Endometrial microvascular endothelial cells (primary cell): ENCODE data around the gene FRK. TPM values are rescaled to one million over a fixed set of nuclear protein-coding genes. Genes with fewer than 3 reads are reported as not detected.
"Not testable (repeated sequence)": the region's sequence is repeated elsewhere in the genome, so short reads cannot be mapped to it uniquely, and the experiment has no call there.

Experiments used
- in situ Hi-C: cut with HindIII; loops from 2 replicates; pipeline ENCODE4 v1.10.0; 2017; ENCODE audit warnings: low sequenced_read_pairs, low pct_unique_long_range_greater_than_20kb; ENCODE audit errors: inconsistent ontology term
- total RNA-seq: library from RNA; depleted of rRNA; stranded (reverse); fragments of >200 nt; gene quantifications from one replicate; pipeline ENCODE4 v1.2.3, GENCODE V29; 2015; ENCODE audit errors: inconsistent ontology term

The FRK gene
- total RNA-seq, 1 donor from 2014 or later: not detected

DNA sequence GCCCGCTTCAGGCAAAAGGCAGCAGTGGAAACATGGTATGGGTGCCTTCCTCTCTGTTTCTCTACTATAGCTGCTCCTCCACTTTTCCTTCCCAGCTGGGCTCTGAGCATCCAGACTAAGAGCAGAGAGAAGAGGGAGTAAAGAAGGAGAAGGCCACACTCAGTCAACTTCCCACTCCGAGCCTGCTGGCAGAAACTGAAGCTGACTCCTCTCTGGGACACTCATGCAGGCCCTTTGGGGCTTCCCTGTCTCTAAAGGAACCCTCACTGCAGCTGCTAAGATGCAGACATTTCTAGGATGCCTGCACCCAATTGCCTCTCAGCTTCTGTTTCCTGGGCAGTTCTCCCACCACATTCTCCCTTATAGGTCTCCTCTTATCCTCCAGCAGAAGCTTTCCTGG, 88.9 kb downstream of the FRK start:
- in situ Hi-C loops: no loop called here

GRCh38 chr6:115969930-115970273, 90.8 kb downstream of the FRK start:
- in situ Hi-C loops: no loop called here

DNA sequence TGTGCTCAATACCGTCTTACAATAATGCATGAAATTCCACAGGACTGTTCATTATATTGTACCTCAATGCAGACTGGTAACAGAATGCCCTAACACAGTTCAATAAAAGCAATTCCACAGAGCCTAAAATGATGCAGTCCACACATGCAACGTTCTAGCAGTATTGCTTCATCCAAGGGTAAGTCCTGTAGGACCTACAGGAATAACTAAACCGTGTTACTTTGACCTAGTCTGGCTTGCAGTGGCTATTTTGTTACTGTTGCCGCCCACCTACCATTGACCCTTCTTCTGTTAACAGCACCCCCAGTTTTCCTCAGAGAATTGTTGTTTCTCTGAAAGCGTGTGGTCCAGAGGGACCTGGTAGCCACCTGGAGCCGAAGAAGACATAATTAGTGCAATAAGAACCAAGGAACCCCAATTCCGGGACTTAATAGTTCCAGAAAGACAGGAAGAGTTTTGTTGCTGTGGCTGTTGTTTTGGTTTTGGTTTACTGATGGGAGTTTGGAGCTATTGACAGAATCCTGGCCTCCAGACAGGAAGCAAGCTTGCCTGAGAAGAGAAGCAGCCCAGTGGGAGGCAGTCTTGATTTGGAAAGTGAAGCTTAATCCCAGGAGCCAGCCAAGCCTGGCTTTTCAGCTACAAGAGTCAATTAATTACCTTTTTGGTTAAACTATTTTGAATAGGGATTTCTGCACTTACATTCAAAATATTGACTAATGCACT, 91.3 kb downstream of the FRK start:
- in situ Hi-C loops: no loop called here

DNA sequence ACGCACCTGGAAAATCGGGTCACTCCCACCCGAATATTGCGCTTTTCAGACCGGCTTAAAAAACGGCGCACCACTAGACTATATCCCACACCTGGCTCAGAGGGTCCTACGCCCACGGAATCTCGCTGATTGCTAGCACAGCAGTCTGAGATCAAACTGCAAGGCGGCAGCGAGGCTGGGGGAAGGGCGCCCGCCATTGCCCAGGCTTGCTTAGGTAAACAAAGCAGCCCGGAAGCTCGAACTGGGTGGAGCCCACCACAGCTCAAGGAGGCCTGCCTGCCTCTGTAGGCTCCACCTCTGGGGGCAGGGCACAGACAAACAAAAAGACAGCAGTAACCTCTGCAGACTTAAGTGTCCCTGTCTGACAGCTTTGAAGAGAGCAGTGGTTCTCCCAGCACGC, 100.4 kb downstream of the FRK start:
- in situ Hi-C loops: not testable (repeated sequence)

- in situ Hi-C loops: no loop called here
These were observed 101.7 kb downstream of the FRK start for GRCh38 chr6:115958958-115959357.

DNA sequence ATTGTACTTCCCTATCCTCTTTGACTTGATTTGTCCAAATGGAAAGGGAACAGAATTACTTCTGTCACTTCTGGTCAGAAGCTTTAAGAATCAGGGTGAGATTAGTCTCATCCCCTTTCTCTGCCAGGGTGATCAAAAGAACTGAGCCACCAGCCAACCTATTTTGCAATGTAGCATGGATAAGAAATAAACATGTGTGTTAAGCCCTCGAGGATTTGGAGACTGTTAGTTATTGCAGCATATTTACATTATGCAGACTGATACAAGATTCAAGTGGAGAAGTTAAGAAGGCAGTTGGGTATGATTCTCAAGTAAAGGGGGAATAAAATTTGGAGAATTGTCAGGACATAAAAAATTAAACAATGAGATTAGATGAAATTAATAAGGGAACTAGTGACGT, 106.0 kb downstream of the FRK start:
- in situ Hi-C loops: no loop called here

GRCh38 chr6:115948751-115949150, 111.9 kb downstream of the FRK start:
- in situ Hi-C loops: no loop called here

GRCh38 chr6:115947966-115948541, 112.6 kb downstream of the FRK start:
- in situ Hi-C loops: no loop called here

- in situ Hi-C loops: no loop called here
These were observed 114.9 kb downstream of the FRK start for GRCh38 chr6:115945812-115946211.

DNA sequence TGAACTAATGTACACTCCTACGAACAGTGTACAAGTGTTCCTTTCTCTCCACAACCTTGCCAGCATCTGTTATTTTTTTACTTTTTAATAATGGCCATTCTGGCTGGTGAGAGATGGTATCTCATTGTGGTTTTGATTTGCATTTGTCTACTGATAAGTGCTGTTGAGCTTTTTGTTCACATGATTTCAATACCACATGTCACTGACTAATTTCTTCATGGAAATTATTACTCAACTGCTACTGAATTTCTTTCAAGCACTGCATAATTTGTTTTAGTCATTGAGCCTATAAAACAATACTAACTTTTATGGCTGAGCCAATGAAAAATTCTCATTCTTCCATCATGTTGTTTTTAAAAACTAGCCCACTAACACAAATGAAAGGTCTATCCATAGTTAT, 115.4 kb downstream of the FRK start:
- in situ Hi-C loops: no loop called here

DNA sequence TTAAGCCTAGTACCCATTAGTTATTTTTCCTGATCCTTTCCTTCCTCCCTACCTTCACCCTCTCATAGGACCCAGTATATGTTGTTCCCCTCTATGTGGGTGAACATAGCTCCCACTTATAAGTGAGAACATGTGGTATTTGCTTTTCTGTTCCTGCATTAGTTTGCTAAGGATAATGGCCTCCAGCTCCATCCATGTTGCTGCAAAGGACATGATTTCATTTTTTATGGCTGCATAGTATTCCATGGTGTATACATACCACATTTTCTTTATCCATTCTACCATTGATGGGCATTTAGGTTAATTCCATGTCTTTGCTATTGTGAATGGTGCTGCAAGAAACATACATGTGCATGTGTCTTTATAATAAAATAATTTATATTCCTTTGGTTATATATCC, 115.9 kb downstream of the FRK start:
- in situ Hi-C loops: not testable (repeated sequence)

- in situ Hi-C loops: not testable (repeated sequence)
These were observed 123.2 kb downstream of the FRK start for GRCh38 chr6:115937502-115937901.

DNA sequence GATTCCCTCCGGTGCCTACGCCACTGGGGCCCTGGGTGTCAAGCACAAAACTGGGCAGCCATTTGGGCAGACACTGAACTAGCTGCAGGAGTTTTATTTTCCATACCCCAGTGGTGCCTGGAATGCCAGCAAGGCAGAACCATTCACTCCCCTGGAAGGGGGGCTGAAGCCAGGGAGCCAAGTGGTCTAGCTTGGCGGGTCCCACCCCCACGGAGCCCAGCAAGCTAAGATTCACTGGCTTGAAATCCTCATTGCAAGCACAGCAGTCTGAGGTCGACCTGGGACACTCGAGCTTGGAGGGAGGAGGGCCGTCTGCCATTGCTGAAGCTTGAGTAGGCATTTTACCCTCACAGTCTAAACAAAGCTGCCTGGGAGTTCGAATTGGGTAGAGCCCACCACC, 125.3 kb downstream of the FRK start:
- in situ Hi-C loops: no loop called here

DNA sequence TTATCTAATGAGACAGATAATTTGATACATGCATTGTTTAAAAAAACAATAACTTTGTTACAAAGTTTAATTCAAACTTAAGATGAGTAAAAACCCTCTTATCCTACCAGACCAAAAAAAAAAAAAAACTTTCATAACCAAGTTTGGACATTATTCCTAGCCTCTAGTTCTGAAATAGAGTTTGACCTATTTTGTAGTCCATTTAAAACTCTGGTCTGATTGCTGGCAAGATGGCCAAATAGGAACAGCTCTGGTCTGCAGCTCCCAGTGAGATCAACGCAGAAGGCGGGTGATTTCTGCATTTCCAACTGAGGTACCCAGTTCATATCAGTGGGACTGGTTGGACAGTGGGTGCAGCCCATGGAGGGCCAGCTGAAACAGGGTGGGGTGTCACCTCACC, 125.9 kb downstream of the FRK start:
- in situ Hi-C loops: no loop called here

DNA sequence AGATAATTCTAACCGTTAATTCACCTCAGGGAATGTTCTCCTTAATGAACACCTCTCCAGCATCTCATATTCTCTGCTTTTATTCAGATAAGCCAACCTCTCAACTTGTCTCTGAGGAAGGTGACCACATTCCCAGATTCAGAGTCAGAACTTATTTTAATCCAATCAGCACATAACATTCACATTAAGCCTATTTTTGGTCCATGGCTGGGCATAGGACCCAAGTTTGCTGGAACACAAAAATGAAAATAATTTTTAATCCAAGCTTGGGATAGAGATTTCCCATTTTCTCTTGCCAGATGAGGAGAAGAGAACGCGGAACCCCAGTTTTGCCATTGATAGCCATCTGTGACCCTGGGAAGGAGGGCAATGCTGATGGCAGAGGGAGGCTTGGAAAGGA, 126.5 kb downstream of the FRK start:
- in situ Hi-C loops: no loop called here

DNA sequence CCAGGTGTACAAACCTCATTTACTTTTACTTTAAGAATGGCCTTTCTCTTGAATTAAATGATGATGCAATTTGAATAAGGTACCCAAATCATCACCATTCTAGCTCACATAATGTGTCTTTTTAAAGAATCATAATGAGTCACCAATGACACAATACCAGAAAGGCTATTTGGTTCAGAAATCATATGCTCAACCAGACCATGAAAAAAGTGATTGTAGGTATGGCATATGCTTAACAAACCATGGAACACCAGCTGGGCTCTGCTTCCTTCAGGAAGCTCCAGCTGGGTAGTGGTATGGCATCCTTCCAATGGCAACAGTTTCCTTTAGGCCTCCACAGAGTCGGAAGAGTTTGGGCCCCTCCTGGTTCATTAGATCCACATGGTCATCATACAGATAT, 128.2 kb downstream of the FRK start:
- in situ Hi-C loops: no loop called here

- in situ Hi-C loops: not testable (repeated sequence)
These were observed 132.7 kb downstream of the FRK start for GRCh38 chr6:115928000-115928399.

- in situ Hi-C loops: no loop called here
These were observed 137.7 kb downstream of the FRK start for GRCh38 chr6:115922971-115923370.

- in situ Hi-C loops: no loop called here
These were observed 146.6 kb downstream of the FRK start for GRCh38 chr6:115914098-115914497.

GRCh38 chr6:115909923-115910546, 150.7 kb downstream of the FRK start:
- in situ Hi-C loops: no loop called here
